Upper lobe of right lung (tissue), 1 donor: ENCODE results near the gene RASSF4. TPM values are rescaled to one million over a fixed set of nuclear protein-coding genes. Genes with fewer than 3 reads are reported as not detected.

Experiments
- ATAC-seq: fragments of 200-7000 bp; cut with Tn5 transposase; one replicate; pipeline ENCODE4 v1.9.1; 2020; ENCODE audit warnings: mild to moderate bottlenecking, moderate library complexity
- DNase-seq: peaks from one replicate; pipeline ENCODE4 v3.0.0-alpha.2; 2020
- H3K27ac ChIP-seq: fragments of 200-600 bp; one replicate; pipeline ENCODE4 v1.8.0; 2022
- H3K27me3 ChIP-seq: fragments of 200-600 bp; one replicate; pipeline ENCODE4 v1.8.0; 2022; ENCODE audit warnings: mild to moderate bottlenecking
- H3K36me3 ChIP-seq: fragments of 200-600 bp; one replicate; pipeline ENCODE4 v1.8.0; 2022
- H3K4me1 ChIP-seq: fragments of 200-600 bp; one replicate; pipeline ENCODE4 v1.8.0; 2022
- H3K4me3 ChIP-seq: fragments of 200-600 bp; one replicate; pipeline ENCODE4 v1.8.0; 2022; ENCODE audit warnings: mild to moderate bottlenecking
- H3K9me3 ChIP-seq: fragments of 200-600 bp; one replicate; pipeline ENCODE4 v1.8.0; 2022
- intact Hi-C: fragments of 100-400 bp; cut with DNase I; formaldehyde crosslinking; loops from one replicate; pipeline ENCODE4 v1.11.0; 2022
- total RNA-seq: library from RNA; stranded (reverse); fragmentation: NEBNext Ultra II Directional; extraction: Animal tissue kit (Norgen Biotek cat#: 25700); gene quantifications from one replicate; pipeline ENCODE4 v1.2.1, GENCODE V29; 2021
- TF ChIP-seq, protein P1 (sequence below): fragments of 200-600 bp; IDR thresholded peaks from one replicate; pipeline ENCODE4 v1.8.0; 2022; ENCODE audit warnings: antibody characterized with exemption
- donor health status: DM: no; HTN: yes; CAD: no; lungs with severe emphysema.

Gene RASSF4
- total RNA-seq, 1 donor from 2014 or later, result 40.9 TPM

DNA sequence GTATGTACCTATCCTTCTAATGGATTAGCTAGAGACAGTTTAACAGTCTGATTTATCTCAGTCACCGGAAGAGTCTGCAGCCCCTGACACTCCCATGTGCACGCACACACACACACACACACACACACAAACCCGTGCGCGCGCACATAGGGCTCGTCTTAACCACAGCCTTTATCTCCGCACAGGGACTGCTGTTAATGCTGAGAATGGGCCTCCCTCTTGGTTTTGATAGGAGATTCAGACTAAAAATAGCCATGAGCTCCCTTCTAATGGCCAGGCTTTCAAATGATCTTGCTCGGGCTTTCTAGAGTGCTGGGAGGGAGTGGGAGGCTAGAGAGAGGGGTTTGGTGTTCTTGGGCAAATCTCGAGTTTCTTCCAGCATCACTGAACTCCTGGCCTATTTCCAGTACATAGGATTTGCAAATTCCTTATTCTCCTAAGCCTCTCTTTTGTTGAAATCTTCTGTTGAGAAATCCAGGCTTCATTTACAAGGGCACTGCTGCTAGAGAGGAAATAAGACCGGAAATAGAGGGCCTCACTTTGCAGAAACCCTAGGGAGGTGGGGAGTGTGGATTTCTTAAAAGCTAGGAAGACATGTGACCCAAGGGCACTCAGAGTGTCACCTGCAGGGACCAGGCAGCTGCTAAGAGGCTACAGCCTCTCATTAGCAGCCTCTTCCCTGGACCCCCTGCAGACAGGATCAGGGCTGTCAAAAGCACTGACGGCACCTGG is 46.1 kb upstream of the RASSF4 start:
- no peak for DNase-seq
- Histone ChIP-seq H3K4me3 (no peak overlapping the region), H3K36me3 (no peaks in the 10 kb centered on the region), H3K27me3 (no peaks in the 10 kb centered on the region), H3K27ac (no peak overlapping the region), H3K9me3 (no peaks in the 10 kb centered on the region), H3K4me1 (peaks cover 14% of the 10 kb centered on the region)
- TF ChIP-seq, protein P1, sequence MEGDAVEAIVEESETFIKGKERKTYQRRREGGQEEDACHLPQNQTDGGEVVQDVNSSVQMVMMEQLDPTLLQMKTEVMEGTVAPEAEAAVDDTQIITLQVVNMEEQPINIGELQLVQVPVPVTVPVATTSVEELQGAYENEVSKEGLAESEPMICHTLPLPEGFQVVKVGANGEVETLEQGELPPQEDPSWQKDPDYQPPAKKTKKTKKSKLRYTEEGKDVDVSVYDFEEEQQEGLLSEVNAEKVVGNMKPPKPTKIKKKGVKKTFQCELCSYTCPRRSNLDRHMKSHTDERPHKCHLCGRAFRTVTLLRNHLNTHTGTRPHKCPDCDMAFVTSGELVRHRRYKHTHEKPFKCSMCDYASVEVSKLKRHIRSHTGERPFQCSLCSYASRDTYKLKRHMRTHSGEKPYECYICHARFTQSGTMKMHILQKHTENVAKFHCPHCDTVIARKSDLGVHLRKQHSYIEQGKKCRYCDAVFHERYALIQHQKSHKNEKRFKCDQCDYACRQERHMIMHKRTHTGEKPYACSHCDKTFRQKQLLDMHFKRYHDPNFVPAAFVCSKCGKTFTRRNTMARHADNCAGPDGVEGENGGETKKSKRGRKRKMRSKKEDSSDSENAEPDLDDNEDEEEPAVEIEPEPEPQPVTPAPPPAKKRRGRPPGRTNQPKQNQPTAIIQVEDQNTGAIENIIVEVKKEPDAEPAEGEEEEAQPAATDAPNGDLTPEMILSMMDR, result no peak
- peak; percentile 14 for ATAC-seq
- intact Hi-C loops, result no loop called here

DNA sequence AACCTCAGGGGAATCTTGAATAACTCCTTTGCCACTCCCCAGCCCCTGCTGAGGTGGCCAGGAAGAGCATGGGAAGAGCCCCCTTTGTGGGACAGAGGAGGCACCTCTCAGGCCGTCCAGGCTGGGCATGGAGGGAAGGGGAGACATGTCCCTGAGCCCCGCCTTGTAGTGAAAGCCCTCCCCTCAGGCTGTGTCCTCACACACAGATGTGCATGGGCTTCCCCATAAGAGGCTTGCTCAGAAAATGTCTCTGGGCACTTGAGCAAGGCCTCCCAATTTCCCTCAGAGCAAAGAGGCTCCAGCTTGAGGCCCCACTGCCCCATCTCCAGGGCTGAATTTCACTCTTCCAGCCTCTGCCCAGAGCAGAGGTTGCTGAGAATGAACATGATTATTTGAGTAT is 44.7 kb upstream of the RASSF4 start:
- no peak for ATAC-seq
- intact Hi-C loops, result no loop called here
- Histone ChIP-seq H3K4me3 (no peak overlapping the region), H3K27ac (no peak overlapping the region), H3K27me3 (no peaks in the 10 kb centered on the region), H3K36me3 (no peaks in the 10 kb centered on the region), H3K4me1 (peaks cover 14% of the 10 kb centered on the region), H3K9me3 (no peaks in the 10 kb centered on the region)
- DNase-seq, result no peak
- TF ChIP-seq, protein P1, result no peak

DNA sequence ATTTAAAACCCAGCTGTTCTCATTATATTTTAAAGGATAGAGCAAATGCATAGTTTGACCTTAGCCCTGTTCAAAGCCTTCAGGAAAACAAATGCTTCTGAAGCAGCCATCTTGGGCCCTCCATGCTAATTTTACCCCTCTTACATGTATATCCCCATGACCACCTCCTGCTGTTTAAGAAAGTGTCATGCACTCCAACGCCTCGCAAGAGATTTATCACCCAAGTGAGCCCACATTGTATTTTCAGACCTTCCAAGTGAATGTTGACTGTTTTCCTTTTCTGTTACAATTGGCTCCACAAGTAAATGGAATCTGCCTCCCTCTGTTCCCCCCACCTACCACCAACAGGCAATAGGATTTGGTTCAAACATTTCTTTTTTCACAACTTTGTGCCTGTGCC is 43.2 kb upstream of the RASSF4 start:
- H3K9me3 ChIP-seq, result no peaks in the 10 kb centered on the region
- H3K27ac ChIP-seq, result no peak overlapping the region

DNA sequence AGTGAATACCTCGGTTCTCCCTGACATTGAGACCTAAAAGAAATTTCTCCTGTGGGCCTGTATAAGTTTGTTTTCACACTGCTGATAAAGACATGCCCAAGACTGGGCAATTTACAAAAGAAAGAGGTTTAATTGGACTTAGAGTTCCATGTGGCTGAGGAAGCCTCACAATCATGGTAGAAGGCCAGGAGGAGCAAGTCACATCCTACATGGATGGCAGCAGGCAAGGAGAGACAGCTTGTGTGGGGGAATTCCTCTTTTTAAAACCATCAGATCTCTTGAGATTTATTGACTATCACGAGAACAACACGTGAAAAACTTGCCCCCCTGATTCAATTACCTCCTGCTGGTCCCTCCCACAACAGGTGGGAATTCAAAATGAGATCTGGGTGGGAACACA is 41.8 kb upstream of the RASSF4 start:
- Histone ChIP-seq H3K4me1 (peaks cover 9% of the 10 kb centered on the region), H3K9me3 (no peaks in the 10 kb centered on the region), H3K27ac (no peak overlapping the region), H3K27me3 (no peaks in the 10 kb centered on the region), H3K36me3 (no peaks in the 10 kb centered on the region), H3K4me3 (no peak overlapping the region)
- ATAC-seq (no peak), DNase-seq (no peak)
- intact Hi-C loops, result no loop called here
- TF ChIP-seq, protein P1, result no peak

More for the DNA sequence above, 43.2 kb upstream of the RASSF4 start:
- Histone ChIP-seq H3K4me1 (peaks cover 11% of the 10 kb centered on the region), H3K36me3 (no peaks in the 10 kb centered on the region), H3K27me3 (no peaks in the 10 kb centered on the region), H3K4me3 (no peak overlapping the region)
- TF ChIP-seq, protein P1, result no peak
- ATAC-seq, result no peak
- DNase-seq, result no peak
- intact Hi-C loops, result no loop called here

DNA sequence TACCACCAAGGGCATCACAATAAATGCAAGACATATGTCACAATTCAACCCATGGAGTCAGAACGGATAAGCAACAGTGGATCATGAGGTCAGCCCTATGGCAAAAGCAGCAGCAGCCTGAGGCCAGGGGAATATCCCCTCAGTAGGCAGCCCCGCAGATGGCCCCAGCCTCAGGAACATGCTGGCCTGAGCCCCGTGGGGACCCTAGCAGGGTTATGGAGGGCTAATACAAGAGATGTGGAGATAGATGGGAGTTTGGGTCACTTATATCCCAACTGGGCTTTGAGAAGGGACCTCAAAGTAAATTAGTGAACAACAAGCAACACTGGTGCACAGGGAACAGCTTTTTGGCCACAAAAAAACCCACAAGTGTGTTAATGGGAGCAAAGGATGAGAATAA is 39.4 kb upstream of the RASSF4 start:
- H3K4me1 ChIP-seq, result no peaks in the 10 kb centered on the region
- no peaks in the 10 kb centered on the region for H3K36me3 ChIP-seq
- H3K4me3 ChIP-seq, result no peak overlapping the region
- H3K27me3 ChIP-seq, result no peaks in the 10 kb centered on the region
- DNase-seq, result no peak
- TF ChIP-seq, protein P1, result no peak
- H3K9me3 ChIP-seq, result no peaks in the 10 kb centered on the region
- no peak overlapping the region for H3K27ac ChIP-seq
- ATAC-seq, result no peak
- intact Hi-C loops, result no loop called here
